Kidney epithelial cell (primary cell): Measurements from ENCODE around the gene NSUN3. TPM values are rescaled to one million over a fixed set of nuclear protein-coding genes. Genes with fewer than 3 reads are reported as not detected.

Source experiments
- DNase-seq: peaks from one replicate; pipeline ENCODE4 v3.0.0-alpha.2; 2010; ENCODE audit warnings: low read depth
- H3K27me3 ChIP-seq: 2 replicates; pipeline ENCODE4 v1.6.0; 2011; ENCODE audit warnings: low read length; ENCODE audit not compliant: control insufficient read depth, insufficient read depth
- H3K36me3 ChIP-seq: 2 replicates; pipeline ENCODE4 v1.5.1; 2011; ENCODE audit warnings: low read length; ENCODE audit not compliant: control insufficient read depth, insufficient read depth
- H3K4me3 ChIP-seq: 2 replicates; pipeline ENCODE4 v1.5.1; 2011; ENCODE audit warnings: low read depth, mild to moderate bottlenecking, control low read depth, low read length
- CTCF ChIP-seq: IDR thresholded peaks from 2 replicates; pipeline ENCODE4 v1.5.1; 2011; ENCODE audit warnings: mild to moderate bottlenecking, moderate library complexity, low read length, control low read depth, inconsistent platforms; ENCODE audit not compliant: insufficient read depth, poor library complexity, severe bottlenecking
- total RNA-seq: library from RNA; depleted of rRNA; stranded (reverse); fragments of >200 nt; gene quantifications from 2 replicates; pipeline ENCODE4 v1.2.3, GENCODE V29; 2015

NSUN3 gene
- total RNA-seq, 1 donor from 2014 or later, result 6.8 TPM

GRCh38 chr3:94065819-94066480 is 3.1 kb downstream of the NSUN3 start:
- no peak for TF ChIP-seq CTCF
- H3K4me3 ChIP-seq, result no peak overlapping the region
- no peak for DNase-seq

GRCh38 chr3:94066506-94067500 is 3.9 kb downstream of the NSUN3 start:
- no peak for TF ChIP-seq CTCF
- Histone ChIP-seq H3K36me3 (peaks cover 2% of the 10 kb centered on the region), H3K27me3 (no peaks in the 10 kb centered on the region), H3K4me3 (no peak overlapping the region)
- no peak for DNase-seq

More at GRCh38 chr3:94065819-94066480, 3.1 kb downstream of the NSUN3 start:
- H3K36me3 ChIP-seq, result peaks cover 2% of the 10 kb centered on the region
- no peaks in the 10 kb centered on the region for H3K27me3 ChIP-seq

- no peak for DNase-seq
- no peak overlapping the region for H3K4me3 ChIP-seq
- peaks cover 2% of the 10 kb centered on the region for H3K36me3 ChIP-seq
- H3K27me3 ChIP-seq, result no peaks in the 10 kb centered on the region
- TF ChIP-seq CTCF, result no peak
Measured at GRCh38 chr3:94069194-94069813, 6.4 kb downstream of the NSUN3 start.

GRCh38 chr3:94070341-94070911 is 7.6 kb downstream of the NSUN3 start:
- H3K4me3 ChIP-seq, result no peak overlapping the region
- no peak for DNase-seq
- TF ChIP-seq CTCF, result no peak
- H3K36me3 ChIP-seq, result peaks cover 2% of the 10 kb centered on the region
- H3K27me3 ChIP-seq, result no peaks in the 10 kb centered on the region

GRCh38 chr3:94071713-94072284 is 8.9 kb downstream of the NSUN3 start:
- DNase-seq, result no peak
- no peak for TF ChIP-seq CTCF
- no peaks in the 10 kb centered on the region for H3K27me3 ChIP-seq

More at GRCh38 chr3:94071713-94072284, 8.9 kb downstream of the NSUN3 start:
- peaks cover 2% of the 10 kb centered on the region for H3K36me3 ChIP-seq
- H3K4me3 ChIP-seq, result no peak overlapping the region
